ENCODE measurements around the gene TANGO6. TPM values are rescaled to one million over a fixed set of nuclear protein-coding genes. Genes with fewer than 3 reads are reported as not detected.

TANGO6 gene
- polyA plus RNA-seq, 1 experiment = 14.6 TPM

DNA sequence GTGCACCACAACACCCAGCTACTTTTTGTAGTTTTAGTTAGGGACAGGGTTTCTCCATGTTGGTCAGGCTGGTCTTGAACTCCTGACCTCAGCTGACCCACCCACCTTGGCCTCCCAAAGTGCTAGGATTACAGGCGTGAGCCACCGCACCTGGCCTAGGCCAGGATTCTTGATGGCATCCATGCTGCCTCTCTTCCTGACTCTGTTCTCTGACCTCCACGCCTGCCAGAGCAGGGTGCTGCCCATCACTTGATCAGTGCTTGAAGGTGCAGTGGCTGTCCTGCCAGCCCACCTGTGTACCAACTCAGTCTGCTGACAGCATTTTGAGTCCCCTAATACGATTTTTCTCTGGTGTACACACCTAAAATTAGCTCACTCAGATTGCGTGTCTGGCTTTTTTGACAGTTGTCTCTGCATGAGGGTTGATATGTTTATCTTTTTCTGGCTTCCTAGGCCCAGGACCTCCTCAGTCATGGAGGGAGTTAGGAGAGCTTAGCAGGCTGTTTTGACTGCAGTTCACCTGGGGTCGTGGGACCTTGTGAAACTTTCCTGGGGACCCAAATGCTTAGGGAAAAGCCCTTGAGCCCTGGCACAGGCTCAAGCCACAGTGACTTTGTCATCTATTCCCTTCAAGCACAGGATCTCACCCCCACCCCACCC, 268.0 kb downstream of the TANGO6 start:
- H3K4me3 ChIP-seq (ENCODE audit: low read depth, low read length) = no peak overlapping the region
- CTCF ChIA-PET = interaction anchor here (0.7 to 5.3 kb wide), 7 partner anchors 12 to 213 kb away, joined by 3 to 34 read pairs (median 4); no protein-coding TSS in a partner anchor
- POLR2A ChIA-PET = no interaction called here
- peaks cover 2% of the 10 kb centered on the region; the same call in 1 of the 2 replicates for H3K27me3 ChIP-seq (ENCODE audit: control insufficient read depth, insufficient read depth, low read length)
- no peak for DNase-seq (ENCODE audit: low read depth)
- TF ChIP-seq, protein P1, sequence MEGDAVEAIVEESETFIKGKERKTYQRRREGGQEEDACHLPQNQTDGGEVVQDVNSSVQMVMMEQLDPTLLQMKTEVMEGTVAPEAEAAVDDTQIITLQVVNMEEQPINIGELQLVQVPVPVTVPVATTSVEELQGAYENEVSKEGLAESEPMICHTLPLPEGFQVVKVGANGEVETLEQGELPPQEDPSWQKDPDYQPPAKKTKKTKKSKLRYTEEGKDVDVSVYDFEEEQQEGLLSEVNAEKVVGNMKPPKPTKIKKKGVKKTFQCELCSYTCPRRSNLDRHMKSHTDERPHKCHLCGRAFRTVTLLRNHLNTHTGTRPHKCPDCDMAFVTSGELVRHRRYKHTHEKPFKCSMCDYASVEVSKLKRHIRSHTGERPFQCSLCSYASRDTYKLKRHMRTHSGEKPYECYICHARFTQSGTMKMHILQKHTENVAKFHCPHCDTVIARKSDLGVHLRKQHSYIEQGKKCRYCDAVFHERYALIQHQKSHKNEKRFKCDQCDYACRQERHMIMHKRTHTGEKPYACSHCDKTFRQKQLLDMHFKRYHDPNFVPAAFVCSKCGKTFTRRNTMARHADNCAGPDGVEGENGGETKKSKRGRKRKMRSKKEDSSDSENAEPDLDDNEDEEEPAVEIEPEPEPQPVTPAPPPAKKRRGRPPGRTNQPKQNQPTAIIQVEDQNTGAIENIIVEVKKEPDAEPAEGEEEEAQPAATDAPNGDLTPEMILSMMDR (IDR thresholded peaks at IDR 0.05; ENCODE audit: insufficient read depth, low read depth, low read length) = no peak
- peaks cover 7% of the 10 kb centered on the region for H3K36me3 ChIP-seq (ENCODE audit: control insufficient read depth, insufficient read depth, low read length)

DNA sequence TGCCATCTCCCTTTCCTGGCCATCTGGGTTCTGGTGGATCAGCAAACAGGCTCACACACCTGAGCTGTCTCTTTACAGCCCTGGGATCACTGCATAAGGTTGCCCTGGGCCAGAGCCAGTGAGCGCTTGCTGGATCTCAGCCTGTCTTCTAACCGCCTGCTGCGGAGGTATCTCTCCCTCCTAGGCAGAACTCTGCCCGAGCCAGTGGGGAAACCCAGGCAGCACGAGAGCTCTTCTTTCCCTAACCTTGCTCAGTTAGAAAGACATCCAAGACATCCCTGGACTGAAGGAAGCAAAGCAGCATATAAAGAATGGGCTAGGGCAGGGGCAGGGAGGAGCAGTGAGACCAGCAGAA, 268.5 kb downstream of the TANGO6 start:
- no peak for DNase-seq (ENCODE audit: low read depth)
- H3K4me3 ChIP-seq (ENCODE audit: low read depth, low read length) = no peak overlapping the region
- CTCF ChIA-PET = interaction anchor here (0.8 to 5.3 kb wide), 7 partner anchors 12 to 214 kb away, joined by 3 to 34 read pairs (median 4); no protein-coding TSS in a partner anchor
- peaks cover 7% of the 10 kb centered on the region for H3K36me3 ChIP-seq (ENCODE audit: control insufficient read depth, insufficient read depth, low read length)
- POLR2A ChIA-PET = no interaction called here
- TF ChIP-seq, protein P1 (IDR thresholded peaks at IDR 0.05; ENCODE audit: insufficient read depth, low read depth, low read length) = no peak
- peaks cover 2% of the 10 kb centered on the region; the same call in 1 of the 2 replicates for H3K27me3 ChIP-seq (ENCODE audit: control insufficient read depth, insufficient read depth, low read length)

DNA sequence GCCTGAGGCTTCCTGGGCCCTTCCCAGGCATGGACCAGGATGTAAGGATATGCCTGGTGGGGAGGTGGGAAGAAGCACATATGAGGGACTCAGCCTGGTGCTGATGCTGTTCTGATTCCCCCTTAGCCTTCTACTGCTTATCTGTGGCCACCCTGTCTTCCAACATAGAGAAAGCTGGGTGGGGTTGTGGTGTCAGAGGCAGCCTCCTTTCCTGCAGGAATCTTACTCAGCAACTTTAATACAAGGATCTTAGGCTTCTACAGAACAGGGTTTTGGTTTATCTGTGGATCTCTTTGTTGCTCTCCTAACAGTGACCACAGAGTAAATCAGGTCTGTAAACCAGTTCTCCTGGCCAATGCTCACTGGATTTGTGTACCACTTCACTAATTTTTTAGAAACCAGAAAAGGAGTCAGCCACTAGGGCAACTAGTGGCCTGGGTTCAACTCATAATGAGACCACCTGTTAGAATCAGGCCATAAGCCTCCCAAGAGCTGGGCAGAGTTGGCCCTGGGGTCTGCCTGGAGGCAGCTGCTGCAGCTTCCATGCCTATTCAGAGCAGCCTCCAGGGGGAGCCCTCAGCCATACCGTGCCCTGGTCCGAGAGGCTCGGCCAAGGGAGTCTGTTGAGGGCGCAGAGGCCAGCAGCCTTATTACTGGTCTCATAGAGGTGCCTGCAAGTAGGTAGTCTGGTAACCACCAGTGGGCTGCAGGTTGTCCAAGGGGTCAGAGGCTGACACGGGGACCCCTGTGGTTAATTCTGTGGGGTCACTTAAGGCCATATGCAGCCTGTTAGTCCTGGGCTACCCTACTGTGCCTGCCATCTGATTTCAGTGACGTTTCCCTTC, 269.2 kb downstream of the TANGO6 start:
- ChIA-PET CTCF (interaction anchor here (0.6 to 5.3 kb wide), 14 partner anchors 7 to 279 kb away, joined by 3 to 34 read pairs (median 4); partner anchors contain the start of gene HAS3), POLR2A (no interaction called here)
- Histone ChIP-seq H3K27me3 (ENCODE audit: control insufficient read depth, insufficient read depth, low read length) (peaks cover 2% of the 10 kb centered on the region; the same call in 1 of the 2 replicates), H3K4me3 (ENCODE audit: low read depth, low read length) (no peak overlapping the region), H3K36me3 (ENCODE audit: control insufficient read depth, insufficient read depth, low read length) (peaks cover 9% of the 10 kb centered on the region)
- no peak for DNase-seq (ENCODE audit: low read depth)
- TF ChIP-seq, protein P1 (IDR thresholded peaks at IDR 0.05; ENCODE audit: insufficient read depth, low read depth, low read length) = peak; percentile 79

DNA sequence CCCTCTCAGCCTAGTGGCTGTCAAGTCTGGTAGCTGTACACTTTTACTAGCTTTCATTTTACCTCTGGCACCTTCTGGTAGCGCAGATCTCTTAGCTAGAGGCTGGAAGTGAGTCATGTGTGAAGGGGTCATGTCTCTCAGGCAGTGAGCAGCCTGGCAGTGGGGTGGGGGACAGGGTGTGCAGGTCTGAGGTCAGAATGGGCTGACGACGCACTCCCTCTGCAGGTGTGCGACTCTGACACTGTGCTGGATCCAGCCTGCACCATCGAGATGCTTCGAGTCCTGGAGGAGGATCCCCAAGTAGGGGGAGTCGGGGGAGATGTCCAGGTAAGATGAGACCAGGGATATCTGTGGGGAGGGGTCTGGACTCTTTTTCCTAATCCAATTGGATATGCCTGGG, 269.9 kb downstream of the TANGO6 start:
- POLR2A ChIA-PET = no interaction called here
- peaks cover 11% of the 10 kb centered on the region for H3K36me3 ChIP-seq (ENCODE audit: control insufficient read depth, insufficient read depth, low read length)
- CTCF ChIA-PET = interaction anchor here (0.9 to 5.3 kb wide), 11 partner anchors 8 to 584 kb away, joined by 3 to 34 read pairs (median 4); partner anchors contain the start of gene HAS3

More for the DNA sequence above, 269.9 kb downstream of the TANGO6 start:
- TF ChIP-seq, protein P1 (IDR thresholded peaks at IDR 0.05; ENCODE audit: insufficient read depth, low read depth, low read length) = no peak
- no peak for DNase-seq (ENCODE audit: low read depth)
- Histone ChIP-seq H3K4me3 (ENCODE audit: low read depth, low read length) (no peak overlapping the region), H3K27me3 (ENCODE audit: control insufficient read depth, insufficient read depth, low read length) (no peaks in the 10 kb centered on the region)

All from BJ (cell line).